ENCODE data around the gene CUEDC2.

Gene CUEDC2

DNA sequence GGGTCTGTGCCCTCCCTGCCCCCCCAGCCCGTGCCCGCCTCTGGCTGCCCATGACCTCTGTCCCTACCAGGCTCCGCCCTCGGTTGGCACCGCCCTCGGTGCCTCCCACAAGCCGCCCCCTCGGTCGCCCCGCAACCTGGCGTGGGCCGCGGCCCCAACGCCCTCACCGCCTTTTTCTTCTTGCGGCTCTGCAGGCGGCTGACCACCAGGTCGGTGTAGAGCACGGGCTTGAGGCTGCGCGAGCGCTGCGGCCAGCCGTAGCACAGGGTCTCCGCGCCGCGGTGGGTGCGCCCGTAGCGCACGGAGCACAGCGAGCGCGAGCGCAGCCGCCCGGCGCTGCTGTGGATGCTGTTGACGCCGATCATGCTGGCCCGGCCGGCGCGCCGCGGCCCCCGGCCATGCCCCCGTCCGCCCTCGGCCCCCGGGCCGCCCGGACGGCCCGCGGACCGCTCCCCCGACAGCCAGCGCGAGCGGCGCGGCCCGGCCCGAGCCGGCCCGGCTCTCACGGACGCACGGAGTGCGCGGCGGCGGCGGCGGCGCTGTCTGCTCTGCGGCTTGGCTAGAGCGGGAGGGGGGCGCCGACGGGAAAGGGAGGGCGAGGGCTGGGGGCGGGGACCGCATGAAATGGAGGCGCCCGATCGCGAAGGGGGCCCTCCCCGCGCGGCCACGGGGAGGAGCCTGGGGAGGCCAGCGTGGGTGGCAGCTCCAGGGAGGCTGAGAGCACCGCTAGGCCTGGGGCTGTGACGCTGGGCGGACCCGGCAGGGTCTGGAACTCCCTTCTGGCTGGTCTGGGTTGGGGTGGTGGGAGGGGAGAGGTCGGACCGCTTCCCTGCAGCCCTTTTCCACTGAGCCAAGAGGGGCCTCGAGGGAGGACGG lies 23.4 kb downstream of the CUEDC2 start:
- no peak for DNase-seq

DNA sequence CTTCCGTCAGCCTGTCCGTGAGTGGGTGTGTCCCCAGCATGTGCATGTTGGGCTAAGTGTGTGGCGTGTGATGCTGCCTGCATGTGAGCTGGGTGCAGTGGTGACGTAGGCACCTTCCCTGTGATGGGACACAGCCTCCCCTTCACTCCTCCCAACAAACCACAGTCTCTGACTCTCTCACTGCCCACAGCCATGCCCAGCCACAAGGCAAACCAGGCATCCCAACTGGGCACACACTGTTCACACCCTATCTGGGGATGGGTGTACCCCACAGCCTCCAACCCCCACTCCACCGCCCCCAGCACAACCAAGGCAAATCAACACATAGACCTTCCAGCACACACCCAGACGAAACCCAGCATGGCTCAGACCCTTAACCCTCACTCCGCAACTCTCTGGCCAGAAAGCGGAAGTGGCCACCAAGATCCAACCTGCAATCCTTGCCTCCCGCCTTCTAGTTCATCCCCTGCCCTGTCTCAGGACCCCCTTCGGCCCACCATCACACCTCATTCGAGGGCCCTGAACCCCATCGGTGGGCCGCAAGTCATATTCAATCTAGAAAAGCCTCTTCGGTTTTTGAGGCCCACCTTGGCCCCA lies 24.1 kb downstream of the CUEDC2 start:
- DNase-seq, result no peak

GRCh38 chr10:102407425-102408130 lies 24.8 kb downstream of the CUEDC2 start:
- DNase-seq, result no peak

DNA sequence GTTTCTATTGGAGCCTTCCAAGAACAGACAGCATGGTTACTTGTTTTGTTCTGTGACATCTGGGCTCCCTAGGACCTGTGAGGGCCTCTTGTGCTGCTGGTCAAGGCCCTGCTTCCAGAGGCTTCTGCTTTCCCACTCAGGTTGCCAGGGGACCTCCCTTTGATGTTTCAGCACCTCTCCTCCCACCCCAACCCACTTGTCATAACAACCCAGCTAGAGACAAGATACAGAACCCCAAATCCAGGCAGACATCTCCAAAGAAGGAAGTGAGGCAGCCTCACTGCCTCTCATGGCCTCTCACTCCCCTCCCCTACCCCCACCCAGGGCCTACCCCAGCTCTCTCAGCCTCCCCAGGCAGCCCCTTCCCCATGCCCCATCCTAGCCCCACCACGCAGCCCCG lies 25.6 kb downstream of the CUEDC2 start:
- DNase-seq, result no peak

- DNase-seq, result no peak
These were observed 26.7 kb downstream of the CUEDC2 start for GRCh38 chr10:102405632-102406031.

DNA sequence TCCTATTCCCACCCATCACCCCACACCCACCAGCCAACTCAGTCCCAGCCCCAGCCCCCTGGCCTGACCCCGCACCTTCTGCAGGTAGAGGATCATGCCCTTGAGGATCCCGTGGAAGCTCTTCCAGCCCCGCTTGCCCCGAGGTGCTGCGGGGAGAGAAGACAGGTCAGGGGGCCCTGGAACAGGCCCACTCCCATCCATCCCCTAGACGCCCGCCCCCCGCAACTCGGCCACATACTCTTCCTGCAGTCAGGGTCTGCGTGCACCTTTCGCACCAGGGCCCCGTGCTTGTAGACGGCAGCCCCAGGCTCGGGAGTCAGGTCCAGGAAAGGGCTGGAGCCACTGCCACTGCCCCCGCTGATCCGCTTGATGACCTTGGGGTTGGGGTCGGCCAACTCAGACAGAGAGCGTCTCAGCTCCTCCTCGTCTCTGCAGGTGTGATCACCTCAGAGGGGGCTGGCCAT lies 27.2 kb downstream of the CUEDC2 start:
- no peak for DNase-seq

DNA sequence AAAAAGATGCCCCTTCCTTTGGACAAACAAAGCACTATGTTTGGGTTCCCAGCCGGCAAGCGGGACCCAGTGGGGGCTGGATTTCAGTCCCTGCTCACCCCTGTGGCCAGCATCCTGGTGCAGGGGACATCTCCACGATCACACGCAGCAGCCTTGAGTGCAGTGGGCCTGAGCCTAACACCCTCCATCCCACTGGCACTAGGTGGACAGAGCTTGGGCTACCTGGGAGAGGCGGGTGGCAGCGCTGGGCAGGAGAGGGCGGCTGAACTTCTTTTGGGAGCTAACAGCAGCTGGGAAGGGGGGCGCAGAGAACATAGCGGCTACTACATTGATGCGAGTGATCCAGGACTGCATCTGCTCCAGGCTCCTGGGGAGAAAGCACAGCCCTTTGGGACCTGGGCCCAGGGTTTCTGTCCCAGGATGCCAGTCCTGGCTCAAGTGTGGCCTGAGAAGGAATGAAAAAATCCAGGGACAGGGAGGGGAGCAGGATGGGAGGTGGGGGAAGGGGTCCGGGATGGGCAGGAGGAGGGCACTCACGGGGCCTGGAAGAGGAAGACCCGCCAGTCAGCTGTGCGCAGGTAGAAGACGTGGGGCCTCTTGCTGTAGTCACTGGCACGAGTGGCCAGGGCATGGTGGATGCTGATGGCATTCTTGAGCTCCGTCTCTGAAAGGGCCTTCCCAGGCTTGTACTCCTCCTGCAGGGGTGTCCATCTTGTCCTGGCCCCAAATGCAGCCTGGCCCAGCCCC lies 27.8 kb downstream of the CUEDC2 start:
- DNase-seq, result no peak

GRCh38 chr10:102403115-102403514 lies 29.3 kb downstream of the CUEDC2 start:
- no peak for DNase-seq

DNA sequence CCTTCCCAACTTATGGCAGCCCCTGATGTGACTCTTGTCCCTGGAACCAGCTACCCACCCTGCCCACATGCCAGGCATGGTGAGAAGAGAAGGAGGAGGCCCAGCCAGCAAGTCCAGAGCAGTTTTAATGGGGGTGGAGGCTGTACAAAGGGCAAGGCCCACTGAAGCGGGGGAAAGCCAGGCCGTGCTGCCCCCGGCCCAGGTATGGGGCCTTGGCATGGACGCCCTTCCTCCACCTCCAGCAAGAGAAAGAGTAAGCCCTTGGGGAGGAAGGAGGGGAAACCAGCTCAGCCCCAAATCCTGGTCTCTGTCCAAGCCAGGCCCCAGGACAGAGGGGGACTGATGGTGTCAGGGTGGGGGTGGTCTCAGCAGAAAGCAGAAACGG lies 29.9 kb downstream of the CUEDC2 start:
- no peak for DNase-seq

- DNase-seq, result no peak
These were observed 30.5 kb downstream of the CUEDC2 start for GRCh38 chr10:102401735-102402511.

GRCh38 chr10:102401342-102401654 lies 31.1 kb downstream of the CUEDC2 start:
- DNase-seq, result no peak

- no peak for DNase-seq
These were observed 31.6 kb downstream of the CUEDC2 start for GRCh38 chr10:102400598-102401341.

DNA sequence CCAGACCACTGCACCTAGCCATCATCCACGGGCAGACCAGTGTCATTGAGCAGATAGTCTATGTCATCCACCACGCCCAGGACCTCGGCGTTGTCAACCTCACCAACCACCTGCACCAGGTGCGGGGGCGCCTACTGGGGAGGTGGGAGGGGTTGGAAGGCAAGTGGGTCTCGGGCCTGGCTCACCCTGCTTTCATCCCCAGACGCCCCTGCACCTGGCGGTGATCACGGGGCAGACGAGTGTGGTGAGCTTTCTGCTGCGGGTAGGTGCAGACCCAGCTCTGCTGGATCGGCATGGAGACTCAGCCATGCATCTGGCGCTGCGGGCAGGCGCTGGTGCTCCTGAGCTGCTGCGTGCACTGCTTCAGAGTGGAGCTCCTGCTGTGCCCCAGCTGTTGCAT lies 32.3 kb downstream of the CUEDC2 start:
- no peak for DNase-seq

DNA sequence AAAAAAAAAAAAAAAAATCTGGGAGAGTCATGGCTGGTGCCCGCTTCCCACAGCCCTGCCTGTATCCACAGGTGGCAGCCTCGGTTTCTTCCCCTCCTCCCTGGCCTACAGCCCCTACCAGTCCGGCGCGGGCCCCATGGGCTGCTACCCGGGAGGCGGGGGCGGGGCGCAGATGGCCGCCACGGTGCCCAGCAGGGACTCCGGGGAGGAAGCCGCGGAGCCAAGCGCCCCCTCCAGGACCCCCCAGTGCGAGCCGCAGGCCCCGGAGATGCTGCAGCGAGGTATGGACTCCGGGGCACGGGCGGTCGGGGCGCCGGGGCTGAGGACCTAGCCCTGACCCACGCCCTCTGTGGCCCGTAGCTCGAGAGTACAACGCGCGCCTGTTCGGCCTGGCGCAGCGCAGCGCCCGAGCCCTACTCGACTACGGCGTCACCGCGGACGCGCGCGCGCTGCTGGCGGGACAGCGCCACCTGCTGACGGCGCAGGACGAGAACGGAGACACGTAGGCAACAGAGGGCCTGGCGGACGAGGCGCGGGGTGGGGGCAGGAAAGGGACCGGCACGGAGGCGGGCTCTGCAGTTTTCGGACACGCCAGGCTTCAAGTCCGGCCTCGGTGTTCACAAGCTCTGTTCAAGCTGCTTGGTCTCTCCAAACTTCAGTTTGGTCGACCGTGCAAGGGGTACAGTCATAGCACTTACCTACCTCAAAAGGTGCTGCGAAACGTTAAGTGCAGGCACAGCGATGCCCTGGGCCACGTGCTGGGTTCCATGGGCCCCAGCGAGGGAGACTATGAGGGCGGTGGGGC lies 33.0 kb downstream of the CUEDC2 start:
- DNase-seq, result peak; percentile 48 to 81

- DNase-seq, result no peak
These were observed 34.0 kb downstream of the CUEDC2 start for GRCh38 chr10:102398172-102399020.

- no peak for DNase-seq
These were observed 34.9 kb downstream of the CUEDC2 start for GRCh38 chr10:102397222-102398171.

GRCh38 chr10:102396730-102397151 lies 35.6 kb downstream of the CUEDC2 start:
- no peak for DNase-seq

- no peak for DNase-seq
These were observed 36.1 kb downstream of the CUEDC2 start for GRCh38 chr10:102396317-102396650.

Data from SHP77 (cell line).